ENCODE results near the gene PPM1L. TPM values are rescaled to one million over a fixed set of nuclear protein-coding genes. Genes with fewer than 3 reads are reported as not detected.

PPM1L gene
- total and polyA plus RNA-seq, 2 donors (not counting 1 experiment from before 2014, with no cell fraction given): 1.1 to 12.0 TPM

GRCh38 chr3:161051856-161052255 lies 295.8 kb downstream of the PPM1L start:
- H3K27ac ChIP-seq (ENCODE audit: low read length in 2 of 2): no peak overlapping the region
- no peak overlapping the region for H3K4me3 ChIP-seq (ENCODE audit: control extremely low read depth in 1 of 5, extremely low read depth in 1 of 5, insufficient read depth in 1 of 5, low read depth in 2 of 5, low read length in 4 of 5)
- no peak overlapping the region for H3K4me2 ChIP-seq (replicated peaks; ENCODE audit: low read depth, low read length, poor library complexity, severe bottlenecking)
- Mint-ChIP-seq H3K4me3 (no peak overlapping the region), H3K4me1 (peaks cover 11% of the 10 kb centered on the region), H3K27me3 (no peaks in the 10 kb centered on the region), H3K9me3 (ENCODE audit: insufficient read depth) (no peaks in the 10 kb centered on the region), H3K27ac (no peak overlapping the region)
- 100% methylated on average over 4 of the region's 6 CpGs for WGBS (ENCODE audit: insufficient coverage)
- no peaks in the 10 kb centered on the region for H4K20me1 ChIP-seq (ENCODE audit: control insufficient read depth, insufficient read depth, low read length, poor library complexity, severe bottlenecking)
- intact Hi-C loops (cut with micrococcal nuclease): no loop called here
- H2AFZ ChIP-seq (ENCODE audit: insufficient read depth, low read depth, low read length, poor library complexity, severe bottlenecking): no peak overlapping the region
- no peaks in the 10 kb centered on the region for H3K9me3 ChIP-seq (ENCODE audit: control extremely low read depth in 1 of 3, control insufficient read depth in 2 of 3, insufficient read depth in 1 of 3, low read length in 2 of 3)
- no peaks in the 10 kb centered on the region for H3K79me2 ChIP-seq (ENCODE audit: control insufficient read depth, insufficient read depth, low read length)
- ChIA-PET CTCF (interaction anchor here (1.6 kb wide), 1 partner anchor 17 kb away, joined by 4 read pairs; no protein-coding TSS in a partner anchor), POLR2A (no interaction called here)
- H3K4me1 ChIP-seq (ENCODE audit: control insufficient read depth in 2 of 2, insufficient read depth in 2 of 2, low read length in 2 of 2): no peaks in the 10 kb centered on the region
- no peak overlapping the region for H3K9ac ChIP-seq (ENCODE audit: low read length)
- H3K27me3 ChIP-seq (replicated peaks in 1 of 4; ENCODE audit: control extremely low read depth in 1 of 4, control insufficient read depth in 3 of 4, insufficient read depth in 4 of 4, low read length in 3 of 4): no peaks in the 10 kb centered on the region
- TF ChIP-seq CTCF (IDR thresholded peaks at IDR 0.05) (no peak), EZH2 (IDR thresholded peaks at IDR 0.05; ENCODE audit: borderline replicate concordance, insufficient read depth, low read depth, low read length, poor library complexity, severe bottlenecking) (no peak)
- DNase-seq: no peak
- ATAC-seq (ENCODE audit: low read depth): no peak
- H3K36me3 ChIP-seq (replicated peaks in 1 of 2; ENCODE audit: control extremely low read depth in 1 of 2, control insufficient read depth in 1 of 2, extremely low read depth in 1 of 2, insufficient read depth in 2 of 2, low read length in 1 of 2): no peaks in the 10 kb centered on the region

GRCh38 chr3:161054860-161055604 lies 299.0 kb downstream of the PPM1L start:
- no peaks in the 10 kb centered on the region for H3K27me3 ChIP-seq (replicated peaks in 1 of 4; ENCODE audit: control extremely low read depth in 1 of 4, control insufficient read depth in 3 of 4, insufficient read depth in 4 of 4, low read length in 3 of 4)

More at GRCh38 chr3:161054860-161055604, 299.0 kb downstream of the PPM1L start:
- Histone ChIP-seq H3K4me1 (ENCODE audit: control insufficient read depth in 2 of 2, insufficient read depth in 2 of 2, low read length in 2 of 2) (no peaks in the 10 kb centered on the region), H3K9ac (ENCODE audit: low read length) (no peak overlapping the region), H3K9me3 (ENCODE audit: control extremely low read depth in 1 of 3, control insufficient read depth in 2 of 3, insufficient read depth in 1 of 3, low read length in 2 of 3) (no peaks in the 10 kb centered on the region), H4K20me1 (ENCODE audit: control insufficient read depth, insufficient read depth, low read length, poor library complexity, severe bottlenecking) (no peaks in the 10 kb centered on the region), H3K79me2 (ENCODE audit: control insufficient read depth, insufficient read depth, low read length) (no peaks in the 10 kb centered on the region), H2AFZ (ENCODE audit: insufficient read depth, low read depth, low read length, poor library complexity, severe bottlenecking) (no peak overlapping the region), H3K4me3 (ENCODE audit: control extremely low read depth in 1 of 5, extremely low read depth in 1 of 5, insufficient read depth in 1 of 5, low read depth in 2 of 5, low read length in 4 of 5) (no peak overlapping the region), H3K36me3 (replicated peaks in 1 of 2; ENCODE audit: control extremely low read depth in 1 of 2, control insufficient read depth in 1 of 2, extremely low read depth in 1 of 2, insufficient read depth in 2 of 2, low read length in 1 of 2) (no peaks in the 10 kb centered on the region), H3K4me2 (replicated peaks; ENCODE audit: low read depth, low read length, poor library complexity, severe bottlenecking) (no peak overlapping the region), H3K27ac (ENCODE audit: low read length in 2 of 2) (no peak overlapping the region)
- POLR2A ChIA-PET: no interaction called here
- WGBS (ENCODE audit: insufficient coverage): 83% methylated on average over 1 of the region's 5 CpGs
- no peaks in the 10 kb centered on the region for H3K9me3 Mint-ChIP-seq (ENCODE audit: insufficient read depth)
- H3K27ac Mint-ChIP-seq: no peak overlapping the region
- no peaks in the 10 kb centered on the region for H3K27me3 Mint-ChIP-seq
- no peak overlapping the region for H3K4me3 Mint-ChIP-seq
- intact Hi-C loops (cut with micrococcal nuclease): no loop called here
- no peak for ATAC-seq (ENCODE audit: low read depth)
- no peak for TF ChIP-seq CTCF (IDR thresholded peaks at IDR 0.05)
- TF ChIP-seq EZH2 (IDR thresholded peaks at IDR 0.05; ENCODE audit: borderline replicate concordance, insufficient read depth, low read depth, low read length, poor library complexity, severe bottlenecking): no peak
- H3K4me1 Mint-ChIP-seq: peaks cover 9% of the 10 kb centered on the region
- no peak for DNase-seq
- CTCF ChIA-PET: no interaction called here

All from B cell (primary cell).